GM21526 (cell line): Measurements from ENCODE around the gene SENP7.
"Not testable (repeated sequence)": the region's sequence is repeated elsewhere in the genome, so short reads cannot be mapped to it uniquely, and the experiment has no call there.

Experiments used
- ATAC-seq: cut with Tn5 transposase; IDR thresholded peaks from one replicate; pipeline ENCODE4 v1.9.1; 2021; ENCODE audit warnings: moderate library complexity; ENCODE audit not compliant: unreplicated experiment, low FRiP score

SENP7 gene, protein sequence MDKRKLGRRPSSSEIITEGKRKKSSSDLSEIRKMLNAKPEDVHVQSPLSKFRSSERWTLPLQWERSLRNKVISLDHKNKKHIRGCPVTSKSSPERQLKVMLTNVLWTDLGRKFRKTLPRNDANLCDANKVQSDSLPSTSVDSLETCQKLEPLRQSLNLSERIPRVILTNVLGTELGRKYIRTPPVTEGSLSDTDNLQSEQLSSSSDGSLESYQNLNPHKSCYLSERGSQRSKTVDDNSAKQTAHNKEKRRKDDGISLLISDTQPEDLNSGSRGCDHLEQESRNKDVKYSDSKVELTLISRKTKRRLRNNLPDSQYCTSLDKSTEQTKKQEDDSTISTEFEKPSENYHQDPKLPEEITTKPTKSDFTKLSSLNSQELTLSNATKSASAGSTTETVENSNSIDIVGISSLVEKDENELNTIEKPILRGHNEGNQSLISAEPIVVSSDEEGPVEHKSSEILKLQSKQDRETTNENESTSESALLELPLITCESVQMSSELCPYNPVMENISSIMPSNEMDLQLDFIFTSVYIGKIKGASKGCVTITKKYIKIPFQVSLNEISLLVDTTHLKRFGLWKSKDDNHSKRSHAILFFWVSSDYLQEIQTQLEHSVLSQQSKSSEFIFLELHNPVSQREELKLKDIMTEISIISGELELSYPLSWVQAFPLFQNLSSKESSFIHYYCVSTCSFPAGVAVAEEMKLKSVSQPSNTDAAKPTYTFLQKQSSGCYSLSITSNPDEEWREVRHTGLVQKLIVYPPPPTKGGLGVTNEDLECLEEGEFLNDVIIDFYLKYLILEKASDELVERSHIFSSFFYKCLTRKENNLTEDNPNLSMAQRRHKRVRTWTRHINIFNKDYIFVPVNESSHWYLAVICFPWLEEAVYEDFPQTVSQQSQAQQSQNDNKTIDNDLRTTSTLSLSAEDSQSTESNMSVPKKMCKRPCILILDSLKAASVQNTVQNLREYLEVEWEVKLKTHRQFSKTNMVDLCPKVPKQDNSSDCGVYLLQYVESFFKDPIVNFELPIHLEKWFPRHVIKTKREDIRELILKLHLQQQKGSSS

DNA sequence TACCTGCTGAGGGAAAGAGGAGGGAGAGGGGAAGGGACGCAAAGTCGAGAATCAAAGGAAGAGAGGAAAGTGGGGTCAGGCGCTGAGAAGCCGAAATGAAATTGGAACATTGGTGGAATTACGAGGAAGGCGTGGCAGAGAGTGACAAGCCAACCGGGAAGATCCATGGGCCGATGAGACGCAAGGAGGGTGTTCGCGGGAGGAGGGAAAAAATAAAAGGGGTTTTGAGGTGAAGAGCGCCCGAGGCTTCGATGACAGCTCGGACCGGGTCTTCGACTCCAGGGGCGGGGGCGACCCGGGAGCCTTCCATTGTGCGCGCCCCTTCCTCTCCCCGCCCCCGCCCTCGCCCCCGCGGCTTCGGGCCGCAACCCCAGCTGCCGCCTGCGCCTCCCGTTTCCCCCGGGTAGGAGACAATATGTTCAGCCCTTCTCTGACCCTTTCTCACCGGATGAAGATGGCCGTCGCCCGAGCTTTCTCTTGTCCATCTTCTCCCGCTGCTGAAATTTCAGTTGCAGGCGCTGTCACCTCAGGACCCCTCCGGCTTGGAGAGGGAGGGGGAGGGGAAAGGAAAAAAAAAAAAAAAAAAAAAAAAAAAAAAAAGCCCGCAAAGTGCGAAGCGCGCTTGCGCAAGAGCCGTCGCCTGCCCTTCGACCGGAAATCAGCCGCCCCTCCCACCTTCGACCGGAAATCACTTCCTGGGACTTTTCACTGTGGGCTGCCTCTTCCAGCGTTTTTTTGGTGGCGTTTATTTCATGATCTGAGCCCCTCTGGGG lies at the start of gene SENP7:
TSS of gene SENP7 (minus strand) at position 567 of the 773 bp plus-strand sequence. CDS start at position 485, 82 bp downstream.
- ATAC-seq: no peak

DNA sequence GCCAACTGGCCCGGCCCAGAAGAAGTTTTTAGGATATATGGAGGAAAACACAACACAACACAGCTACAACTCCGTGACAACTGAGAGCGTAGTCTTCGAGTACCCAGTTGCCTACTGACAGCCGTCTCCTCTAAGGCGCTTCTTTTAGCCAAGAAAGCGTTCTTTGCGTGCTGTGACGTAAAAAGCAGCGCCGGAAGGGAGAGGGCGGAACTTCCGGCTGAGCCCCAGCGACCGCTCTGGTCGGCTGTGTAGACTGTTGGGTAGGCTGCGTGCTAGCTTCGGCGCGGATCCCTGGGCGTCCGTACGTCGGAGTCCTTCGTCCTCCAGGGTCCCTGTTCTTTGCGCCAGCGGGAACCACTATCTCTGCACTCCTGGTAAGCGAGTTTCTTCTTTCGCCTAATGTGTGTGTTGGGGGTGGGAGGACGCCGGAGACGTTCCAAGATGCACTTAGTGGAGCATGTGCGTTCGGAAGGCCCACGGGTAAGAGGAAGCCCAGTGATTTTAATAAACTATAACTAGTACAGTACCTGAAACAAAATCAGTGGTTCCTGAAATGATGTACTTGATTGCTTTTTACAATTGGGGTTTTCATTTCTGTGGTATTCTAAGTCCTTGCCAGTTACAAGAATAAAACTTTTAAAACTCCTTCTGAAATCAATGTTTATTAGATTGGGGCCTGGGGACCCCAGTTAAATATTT lies 48.8 kb upstream of the SENP7 start, which contains the start of gene TRMT10C:
TSS of gene TRMT10C (plus strand) at position 239 of the 699 bp plus-strand sequence. CDS start 2,914 bp downstream, outside the sequence.
- ATAC-seq: peak; percentile 100

DNA sequence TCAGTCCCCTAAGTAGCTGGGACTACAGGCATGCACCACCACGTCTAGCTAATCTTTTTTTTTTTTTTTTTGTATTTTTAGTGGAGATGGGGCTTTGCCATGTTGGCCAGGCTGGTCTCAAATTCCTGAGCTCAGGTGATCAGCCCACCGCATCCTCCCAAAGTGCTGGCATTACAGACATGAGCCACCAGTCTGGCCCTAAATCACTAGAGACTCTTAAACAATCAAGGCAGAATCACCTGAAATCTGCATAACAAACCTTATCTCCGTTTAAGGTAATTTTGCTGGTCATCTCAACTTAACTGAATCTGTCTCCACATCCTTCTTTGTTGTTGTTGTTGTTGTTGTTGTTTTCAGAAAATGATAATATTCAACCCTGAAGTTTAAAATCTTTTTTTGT lies 43.1 kb upstream of the SENP7 start:
- no peak for ATAC-seq

DNA sequence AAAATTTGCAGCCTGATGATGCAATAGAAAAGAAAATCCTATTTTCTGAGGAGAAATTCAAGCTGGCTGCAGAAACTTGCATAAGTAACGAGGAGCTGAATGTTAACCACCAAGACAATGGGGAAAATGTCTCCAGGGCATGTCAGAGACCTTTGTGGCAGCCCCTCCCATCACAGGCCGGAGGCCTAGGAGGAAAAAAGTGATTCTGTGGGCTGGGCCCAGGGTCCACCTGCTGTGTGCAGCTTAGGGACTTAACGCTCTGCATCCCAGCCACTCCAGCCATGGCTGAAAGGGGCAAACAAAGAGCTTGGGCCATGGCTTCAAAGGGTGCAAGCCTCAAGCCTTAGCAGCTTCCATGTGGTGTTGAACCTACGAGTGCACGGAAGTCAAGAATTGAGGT lies 40.4 kb upstream of the SENP7 start:
- not testable (repeated sequence) for ATAC-seq

DNA sequence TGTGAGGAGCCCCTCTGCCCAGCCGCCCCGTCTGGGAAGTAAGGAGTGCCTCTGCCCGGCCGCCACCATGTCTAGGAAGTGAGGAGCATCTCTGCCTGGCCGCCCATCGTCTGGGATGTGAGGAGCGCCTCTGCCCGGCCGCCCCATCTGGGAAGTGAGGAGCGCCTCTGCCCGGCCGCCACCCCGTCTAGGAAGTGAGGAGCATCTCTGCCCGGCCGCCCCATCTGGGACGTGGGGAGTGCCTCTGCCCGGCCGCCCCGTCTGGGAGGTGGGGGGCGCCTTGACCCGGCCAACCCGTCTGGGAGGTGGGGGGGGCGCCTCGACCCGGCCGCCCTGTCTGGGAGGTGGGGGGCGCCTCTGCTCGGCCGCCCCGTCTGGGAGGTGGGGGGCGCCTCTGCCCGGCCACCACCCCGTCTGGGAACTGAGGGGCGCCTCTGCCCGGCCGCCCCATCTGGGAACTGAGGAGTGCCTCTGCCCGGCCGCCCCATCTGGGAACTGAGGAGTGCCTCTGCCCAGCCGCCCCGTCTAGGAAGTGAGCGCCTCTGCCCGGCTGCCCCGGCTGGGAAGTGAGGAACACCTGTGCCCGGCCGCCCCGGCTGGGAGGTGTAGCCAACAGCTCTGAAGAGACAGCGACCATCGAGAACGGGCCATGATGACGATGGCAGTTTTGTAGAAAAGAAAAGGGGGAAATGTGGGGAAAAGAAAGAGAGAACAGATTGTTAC lies 38.5 kb upstream of the SENP7 start:
- not testable (repeated sequence) for ATAC-seq

DNA sequence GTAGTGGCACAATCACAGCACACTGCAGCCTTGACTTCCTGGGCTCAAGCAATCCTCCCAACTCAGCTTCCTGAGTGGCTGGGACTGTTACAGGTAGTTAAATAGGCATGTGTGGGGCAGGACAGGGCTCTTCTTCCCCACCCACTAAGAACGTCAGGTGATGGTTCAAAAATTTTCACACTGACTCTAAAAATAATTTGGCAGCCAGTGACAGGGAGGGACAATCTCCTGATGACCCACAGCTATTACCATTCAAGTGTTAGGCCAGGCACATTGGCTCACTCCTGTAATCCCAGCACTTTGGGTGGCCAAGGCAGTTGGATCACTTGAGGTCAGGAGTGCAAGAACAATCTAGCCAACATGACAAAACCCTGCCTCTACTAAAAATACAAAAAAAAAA lies 36.5 kb upstream of the SENP7 start:
- ATAC-seq: no peak

DNA sequence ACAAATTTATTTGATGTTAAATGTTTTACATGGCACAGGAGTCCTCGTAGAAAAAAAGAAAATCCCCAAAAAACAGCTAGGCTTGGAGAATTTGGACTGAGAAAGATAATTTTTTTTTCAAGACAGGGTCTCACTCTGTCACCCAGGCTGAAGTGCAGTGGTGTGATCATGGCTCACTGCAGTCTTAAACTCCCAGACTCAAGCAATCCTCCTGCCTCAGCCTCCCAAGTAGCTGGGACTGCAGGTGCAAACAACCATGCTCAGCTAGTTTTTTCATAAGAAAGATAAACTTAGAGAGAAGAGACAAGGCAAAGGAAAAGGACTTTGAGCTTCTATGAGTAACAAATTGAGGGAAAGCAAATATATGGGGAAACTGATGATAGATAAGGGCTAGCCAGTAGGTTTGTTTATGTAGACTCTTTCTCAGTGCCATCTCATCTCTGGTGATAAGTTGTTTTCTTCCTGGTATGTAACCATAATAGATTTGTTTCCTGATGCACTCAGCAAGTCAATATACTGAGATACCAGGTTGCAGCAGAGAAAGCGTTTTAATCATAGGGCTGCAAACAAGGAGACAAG lies 35.6 kb upstream of the SENP7 start:
- ATAC-seq: no peak

DNA sequence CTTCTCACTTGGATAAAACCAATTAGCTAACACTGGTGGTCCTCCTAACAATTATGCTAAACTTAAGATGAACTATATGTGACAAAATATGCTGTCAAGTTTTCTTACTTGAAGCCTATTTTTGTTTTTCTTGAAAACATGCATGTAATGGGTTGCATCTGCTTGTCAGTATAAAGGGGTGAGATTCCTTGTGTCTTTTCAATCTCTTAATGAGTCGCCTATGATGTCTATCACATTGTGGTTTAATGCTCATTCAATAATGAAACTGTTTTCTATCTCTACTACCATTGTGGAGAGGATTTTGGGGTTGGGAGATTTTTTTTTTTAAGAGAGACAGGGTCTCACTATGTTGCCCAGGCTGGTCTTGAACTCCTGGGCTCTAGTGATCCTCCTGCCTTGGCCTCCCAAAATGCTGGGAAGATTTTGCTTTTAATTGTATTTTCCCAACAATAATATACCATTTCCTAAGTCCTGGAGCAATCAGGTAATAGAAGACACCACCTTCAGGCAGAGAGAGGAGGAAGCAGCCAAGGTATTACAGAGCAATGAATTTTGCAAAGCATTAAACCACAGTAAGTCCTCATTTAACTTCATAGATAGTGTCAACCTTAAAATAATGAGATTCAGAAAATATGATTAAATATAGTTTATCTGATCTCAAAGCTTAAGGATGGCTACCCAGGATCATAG lies 31.3 kb upstream of the SENP7 start:
- no peak for ATAC-seq

DNA sequence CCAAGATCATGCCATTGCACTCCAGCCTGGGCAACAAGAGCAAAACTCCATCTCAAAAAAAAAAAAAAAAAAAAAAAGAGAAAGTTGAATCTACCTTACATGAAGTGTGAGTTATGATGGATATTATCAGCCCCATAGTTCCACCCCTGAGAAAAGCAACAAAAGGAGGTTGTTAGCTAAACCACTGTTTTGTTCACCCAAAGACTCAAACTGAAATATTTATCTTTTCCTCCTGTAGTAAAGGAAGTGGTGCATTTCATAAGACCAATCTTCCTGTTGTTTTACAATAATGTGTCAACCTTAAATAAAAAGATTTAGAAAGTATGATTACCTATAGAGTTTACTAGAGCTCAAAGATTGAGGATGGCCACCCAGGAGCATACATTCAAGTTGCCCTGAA lies 29.9 kb upstream of the SENP7 start:
- ATAC-seq: no peak

DNA sequence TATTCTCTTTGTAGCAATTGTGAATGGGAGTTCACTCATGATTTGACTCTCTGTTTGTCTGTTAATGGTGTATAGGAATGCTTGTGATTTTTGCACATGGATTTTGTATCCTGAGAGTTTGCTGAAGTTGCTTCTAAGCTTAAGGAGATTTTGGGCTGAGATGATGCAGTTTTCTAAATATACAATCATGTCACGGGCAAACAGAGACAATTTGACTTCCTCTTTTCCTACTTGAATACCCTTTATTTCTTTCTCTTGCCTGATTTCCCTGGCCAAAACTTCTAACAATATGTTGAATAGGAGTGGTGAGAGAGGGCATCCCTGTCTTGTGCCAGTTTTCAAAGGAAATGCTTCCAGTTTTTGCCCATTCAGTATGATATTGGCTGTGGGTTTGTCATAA lies 23.9 kb upstream of the SENP7 start:
- not testable (repeated sequence) for ATAC-seq

DNA sequence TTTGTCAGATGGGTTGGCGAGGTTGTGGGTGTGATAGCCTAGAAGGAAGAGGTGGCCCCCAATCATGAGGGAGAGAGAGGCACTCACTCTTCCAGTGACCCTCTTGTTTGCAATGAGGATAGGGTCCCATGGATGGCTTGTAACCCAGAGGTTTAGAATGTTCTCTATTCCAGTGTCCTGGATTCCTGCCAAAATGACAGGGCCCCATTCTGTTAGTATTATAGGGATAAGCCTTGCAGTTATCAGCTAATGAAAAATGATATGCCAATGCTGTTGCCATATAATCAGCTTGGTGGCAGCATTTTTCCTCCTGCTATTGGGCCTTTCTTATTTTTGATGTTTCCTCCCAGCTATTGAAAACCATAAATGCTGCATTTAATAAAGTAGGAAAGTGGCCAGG lies 23.3 kb upstream of the SENP7 start:
- no peak for ATAC-seq

DNA sequence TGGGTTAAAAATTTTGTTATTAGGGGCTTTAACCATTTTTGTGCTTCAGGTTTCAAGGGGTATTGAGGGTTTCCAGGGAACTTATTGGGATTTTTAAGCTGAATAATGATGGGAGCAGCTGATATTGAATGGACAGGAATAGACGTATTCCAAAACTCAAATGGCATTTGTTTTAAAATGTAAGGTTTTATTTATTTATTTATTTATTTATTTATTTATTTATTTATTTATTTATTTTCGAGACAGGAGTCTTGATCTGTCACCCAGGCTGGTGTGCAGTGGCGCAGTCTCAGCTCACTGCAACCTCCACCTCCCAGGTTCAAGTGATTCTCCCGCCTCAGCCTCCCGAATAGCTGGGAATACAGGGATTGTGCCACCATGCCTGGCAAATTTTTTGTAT lies 22.2 kb upstream of the SENP7 start:
- no peak for ATAC-seq

DNA sequence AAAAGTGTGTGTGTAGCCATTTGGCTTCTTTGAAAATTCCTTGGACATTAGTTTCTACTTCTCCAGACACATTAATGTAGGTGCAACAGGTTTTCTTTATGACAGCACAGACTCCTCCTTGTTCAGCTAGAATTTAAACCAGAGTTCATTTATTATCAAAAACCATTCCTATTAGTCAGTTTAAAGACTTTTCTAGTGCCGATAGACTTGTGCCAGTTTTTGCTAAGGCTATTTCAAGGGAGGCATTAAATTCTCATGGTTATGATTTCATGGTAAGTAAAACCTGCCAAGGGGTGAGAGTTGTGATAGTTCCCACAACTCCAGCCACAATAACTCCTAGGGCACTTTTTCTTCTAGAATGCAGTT lies 20.6 kb upstream of the SENP7 start:
- no peak for ATAC-seq

DNA sequence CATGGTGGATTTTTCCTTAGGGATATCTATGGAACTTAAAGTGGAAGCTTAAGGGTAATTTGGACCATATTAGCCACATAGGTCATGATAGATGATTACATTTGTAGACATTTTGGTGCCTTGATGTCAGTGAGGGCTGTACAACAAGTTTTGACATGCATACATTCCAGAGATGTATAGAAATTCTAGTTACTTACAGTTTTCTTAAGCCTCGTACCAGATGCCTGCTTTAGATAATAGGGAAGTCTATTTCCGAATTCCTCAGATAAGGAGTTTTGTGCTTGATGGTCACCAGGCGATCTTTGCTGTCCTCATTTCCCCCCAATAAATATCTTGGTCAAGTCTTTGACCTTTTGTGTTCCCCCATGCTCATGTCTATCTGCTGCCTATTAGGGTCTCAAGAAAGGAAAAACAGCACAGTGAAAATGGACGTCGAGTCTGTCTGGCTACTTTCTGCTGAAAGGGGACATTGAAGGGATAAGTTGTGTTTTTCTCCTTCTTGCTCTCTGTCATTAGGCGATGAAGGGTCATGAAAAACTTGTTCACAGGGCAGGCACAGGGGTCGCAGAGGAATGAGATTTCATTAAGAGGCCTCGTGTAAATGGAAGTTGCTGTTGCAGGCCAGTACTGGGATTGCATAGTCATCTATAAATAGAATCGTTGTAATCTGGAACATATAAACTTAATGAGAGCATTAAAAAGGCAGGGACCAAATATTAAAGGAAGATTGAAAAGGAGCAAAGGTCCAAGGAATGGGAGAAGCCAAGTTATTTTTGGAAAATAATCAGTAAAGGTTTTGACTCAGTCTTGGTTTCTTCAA lies 20.0 kb upstream of the SENP7 start:
- no peak for ATAC-seq

DNA sequence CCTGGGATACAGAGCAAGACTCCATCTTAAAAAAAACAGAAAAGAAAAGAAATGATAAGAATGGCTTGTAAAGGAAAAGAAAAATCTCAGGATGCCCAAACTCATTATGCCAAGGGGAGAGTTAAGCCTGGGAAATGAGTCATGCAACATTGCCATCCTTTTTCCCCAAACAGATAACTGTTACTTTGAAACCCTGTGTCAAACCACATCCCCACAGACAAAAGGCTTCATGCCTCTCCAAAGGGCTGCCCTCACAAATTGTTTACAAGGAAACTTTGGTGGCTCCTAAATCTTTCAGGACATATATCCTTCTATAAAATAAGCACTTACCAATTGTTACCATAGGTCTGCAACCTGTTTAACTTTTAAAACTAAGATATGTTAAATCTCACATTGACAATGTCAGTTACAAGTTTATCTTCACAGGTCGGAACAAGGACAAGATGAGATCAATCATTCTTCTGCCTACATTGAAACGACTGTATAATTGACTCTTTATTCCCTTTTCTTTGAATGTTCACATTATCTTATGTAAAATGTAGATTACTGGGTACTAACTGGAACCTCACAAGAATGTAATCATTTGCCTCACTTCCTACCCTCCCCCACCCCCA lies 18.6 kb upstream of the SENP7 start:
- no peak for ATAC-seq

DNA sequence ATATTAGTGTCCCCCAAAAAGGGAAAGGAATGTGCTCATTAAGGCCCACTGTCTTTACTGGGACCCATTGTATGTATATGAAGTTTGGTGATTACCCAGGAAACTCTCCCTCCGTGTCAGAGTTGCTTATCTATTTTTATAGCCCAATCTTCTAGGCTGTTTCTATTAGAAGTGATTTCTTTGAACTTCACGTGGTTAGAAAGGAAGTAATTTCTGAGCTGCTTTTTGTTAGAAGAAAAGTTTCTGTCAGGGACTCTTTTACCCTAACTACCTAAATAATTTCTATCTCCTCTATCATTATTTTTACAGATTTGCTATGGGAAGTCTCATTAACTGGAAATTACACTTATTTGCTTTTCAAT lies 17.7 kb upstream of the SENP7 start:
- no peak for ATAC-seq
